Measurements from ENCODE around the gene LRRC3B. TPM values are rescaled to one million over a fixed set of nuclear protein-coding genes. Genes with fewer than 3 reads are reported as not detected.

LRRC3B gene
- total and polyA plus RNA-seq, 2 donors (not counting 3 experiments of a cell fraction or from before 2014, with no cell fraction given), result not detected

GRCh38 chr3:26639339-26639738 lies 16.8 kb downstream of the LRRC3B start:
- dilution Hi-C loops (cut with MboI; ENCODE audit: extremely low pct_ligation_motif_present, low sequenced_read_pairs), result no loop called here
- H3K36me3 ChIP-seq (ENCODE audit: control insufficient read depth in 2 of 2, extremely low read depth in 1 of 2, insufficient read depth in 2 of 2, low read length in 2 of 2), result no peaks in the 10 kb centered on the region
- FAIRE-seq, result no peak

More at GRCh38 chr3:26639339-26639738, 16.8 kb downstream of the LRRC3B start:
- BruUV-seq (replicated peaks), result no TSS peak
- Histone ChIP-seq H3K4me1 (ENCODE audit: control insufficient read depth, extremely low read depth, insufficient read depth, low read length) (no peaks in the 10 kb centered on the region), H4K20me1 (replicated peaks; ENCODE audit: control insufficient read depth, extremely low read depth, insufficient read depth, low read length) (no peaks in the 10 kb centered on the region), H3K27me3 (ENCODE audit: control insufficient read depth in 2 of 2, insufficient read depth in 2 of 2, low read length in 2 of 2) (no peaks in the 10 kb centered on the region), H2AFZ (ENCODE audit: low read depth, low read length) (no peak overlapping the region), H3K4me3 (replicated peaks in 1 of 3; ENCODE audit: insufficient read depth in 1 of 3, low read depth in 1 of 3, low read length in 3 of 3) (no peak overlapping the region), H3K79me2 (ENCODE audit: control insufficient read depth, insufficient read depth, low read length) (no peaks in the 10 kb centered on the region), H3K9me1 (replicated peaks; ENCODE audit: control insufficient read depth, extremely low read depth, insufficient read depth, low read length) (no peaks in the 10 kb centered on the region), H3K27ac (ENCODE audit: insufficient read depth, low read depth, low read length) (no peak overlapping the region), H3K4me2 (ENCODE audit: insufficient read depth, low read length) (no peak overlapping the region), H3K9ac (replicated peaks; ENCODE audit: extremely low read depth, insufficient read depth, low read length) (no peak overlapping the region), H3K9me3 (replicated peaks; ENCODE audit: control insufficient read depth, insufficient read depth, low read length) (peaks cover 2% of the 10 kb centered on the region)
- ChIA-PET CTCF (no interaction called here), POLR2A (no interaction called here)
- TF ChIP-seq MAX (IDR thresholded peaks at IDR 0.05; ENCODE audit: insufficient read depth, insufficient read length), result no peak
- no peak for TF ChIP-seq EZH2 (IDR thresholded peaks at IDR 0.05; ENCODE audit: borderline replicate concordance, low read depth, low read length, severe bottlenecking)
- no peak for TF ChIP-seq GATA2 (IDR thresholded peaks at IDR 0.05; ENCODE audit: insufficient read depth, insufficient read length, low read depth, low read length)
- TF ChIP-seq FOS (IDR thresholded peaks at IDR 0.05; ENCODE audit: borderline replicate concordance, insufficient read depth, low read length), result no peak
- TF ChIP-seq POLR2A (IDR thresholded peaks at IDR 0.05; ENCODE audit: low read depth, low read length), result no peak
- TF ChIP-seq MYC (IDR thresholded peaks at IDR 0.05; ENCODE audit: low read depth, low read length), result no peak
- TF ChIP-seq POLR2AphosphoS5 (IDR thresholded peaks at IDR 0.05; ENCODE audit: insufficient read depth, low read depth, low read length), result no peak
- TF ChIP-seq CTCF (IDR thresholded peaks at IDR 0.05; ENCODE audit: extremely low read depth in 1 of 2, insufficient read depth in 1 of 2, low read depth in 1 of 2, low read length in 2 of 2), result no peak
- no peak for TF ChIP-seq JUN (IDR thresholded peaks at IDR 0.05; ENCODE audit: borderline replicate concordance, insufficient read depth, insufficient read length, low read depth)
- intact Hi-C loops (cut with micrococcal nuclease), result no loop called here
- DNase-seq (ENCODE audit: low read depth, low spot score), result no peak

Data from endothelial cell of umbilical vein (primary cell).